Stimulated activated CD8-positive, alpha-beta memory T cell treated with anti-CD3 and anti-CD28 coated beads, Interleukin-12 subunit alpha, Interleukin-12 subunit beta, amount 100 ng/mL, for 4 hours (primary cell): ENCODE data around the gene TCF7L2.

Experiments used
- DNase-seq: peaks from one replicate; pipeline ENCODE4 v3.0.0-alpha.2; 2020; ENCODE audit warnings: low read depth

TCF7L2 gene

DNA sequence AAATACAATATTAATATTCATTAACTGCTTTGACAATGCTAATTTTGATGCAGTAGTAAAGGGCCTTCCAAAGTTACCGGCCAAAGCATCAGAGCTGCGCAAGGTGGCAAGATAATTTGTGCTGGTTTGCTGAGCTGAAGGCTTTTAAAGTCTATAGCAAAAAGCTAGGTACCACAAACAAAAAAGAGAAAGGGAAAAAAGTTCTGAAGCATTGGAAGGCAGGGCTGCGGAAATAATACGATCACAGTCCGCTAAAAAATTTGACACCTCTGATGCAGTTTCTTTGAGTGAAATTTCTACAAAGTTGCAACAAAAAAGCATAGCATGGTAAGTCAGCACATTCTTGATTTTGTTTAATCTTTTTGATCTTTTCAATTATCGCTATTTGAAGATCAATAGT lies 175.6 kb downstream of the TCF7L2 start:
- DNase-seq, result no peak

DNA sequence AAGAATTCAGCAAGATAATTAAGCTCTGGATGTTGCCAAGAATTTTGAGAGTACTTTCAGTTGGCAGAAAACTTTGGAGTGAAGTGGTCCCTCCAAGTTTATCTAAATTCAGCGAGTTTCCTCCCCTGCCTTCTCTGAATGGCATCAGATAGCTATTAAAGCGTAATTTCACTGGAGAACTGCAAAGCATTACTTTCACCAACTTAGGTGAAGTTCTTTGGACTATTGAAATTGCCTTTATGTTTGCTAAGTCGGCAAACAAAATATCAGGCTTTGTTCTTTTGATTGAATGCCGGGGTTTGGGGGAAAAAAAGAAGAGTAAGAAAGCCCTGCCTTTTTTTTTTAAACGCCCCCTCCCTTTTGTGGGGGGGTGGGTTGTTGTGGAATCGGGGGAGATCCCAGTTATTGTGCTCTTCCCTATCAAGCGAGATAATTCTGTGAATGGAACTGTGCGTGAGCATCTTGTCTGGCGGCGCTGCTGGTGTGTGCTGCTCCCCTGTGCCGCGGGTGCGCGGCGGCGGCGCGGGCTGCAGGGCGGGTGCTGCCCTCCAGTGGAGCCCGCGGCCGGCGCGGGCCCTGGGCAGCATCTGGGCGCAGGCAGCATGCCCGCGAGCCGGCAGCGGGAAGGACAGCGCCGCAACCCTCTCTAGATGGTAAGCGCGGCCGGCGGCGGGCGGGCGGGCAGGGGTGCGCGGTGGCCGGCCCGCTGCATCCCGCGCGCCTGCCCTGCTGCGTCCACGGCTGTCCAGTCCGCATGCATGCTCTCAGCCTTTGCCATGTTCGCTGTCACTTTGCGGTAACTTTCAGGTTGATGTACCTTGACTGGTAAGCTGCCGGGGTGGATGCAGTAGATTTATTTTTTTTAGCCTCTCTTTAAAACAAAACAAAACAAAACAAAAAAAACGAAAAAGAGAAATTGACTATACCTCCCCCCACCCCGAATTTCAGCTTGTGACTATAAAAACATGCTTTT lies 176.5 kb downstream of the TCF7L2 start:
- DNase-seq, result peak; percentile 6

DNA sequence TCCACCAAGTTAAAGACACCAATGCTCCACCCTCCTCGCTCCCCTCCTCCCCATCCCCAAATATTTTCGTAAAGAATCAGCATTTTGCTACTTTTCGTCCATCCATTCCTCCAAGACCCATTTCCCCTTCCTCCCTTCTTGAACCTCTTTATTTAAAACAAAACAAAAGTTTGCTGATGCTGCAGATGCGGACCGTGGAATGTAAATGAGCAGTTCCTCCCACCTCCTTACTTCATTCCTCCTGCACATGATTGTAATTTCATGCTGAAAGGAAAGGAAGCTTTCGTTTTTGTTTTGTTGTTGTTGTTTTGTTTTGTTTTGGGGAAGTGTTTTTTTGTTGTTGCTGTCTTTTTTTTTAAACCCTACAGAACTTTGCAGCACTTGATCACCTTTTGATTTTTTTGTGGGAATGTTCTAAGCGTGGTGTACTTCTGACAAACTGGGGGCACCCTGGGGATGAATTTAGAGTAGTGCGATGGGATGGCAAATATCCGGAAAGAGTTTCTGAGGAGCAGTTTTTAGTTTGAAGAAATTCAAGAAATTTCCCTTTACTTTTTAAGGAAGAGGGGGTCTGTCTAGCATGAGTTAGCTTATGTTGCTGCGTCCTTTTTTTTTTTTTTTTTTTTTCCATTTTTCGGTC lies 177.3 kb downstream of the TCF7L2 start:
- no peak for DNase-seq

DNA sequence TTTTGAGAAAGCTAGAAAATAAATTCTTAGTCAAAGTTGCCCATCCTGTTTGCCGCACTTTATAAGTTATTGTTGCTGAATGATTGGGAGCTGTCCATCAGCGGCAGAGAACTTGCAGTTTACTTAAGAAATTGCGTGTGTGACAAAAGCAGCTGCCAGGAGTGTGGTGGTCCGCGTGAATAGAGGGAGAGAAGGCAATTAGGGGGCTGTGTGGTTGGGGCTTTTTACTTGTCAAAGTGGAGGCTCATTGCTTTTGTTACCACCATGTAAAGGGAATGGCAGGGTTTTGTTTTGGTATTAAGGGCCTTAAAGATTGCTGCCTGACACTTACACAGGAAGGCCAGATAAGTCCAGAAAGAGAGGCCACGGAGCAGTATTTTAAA lies 177.8 kb downstream of the TCF7L2 start:
- no peak for DNase-seq

DNA sequence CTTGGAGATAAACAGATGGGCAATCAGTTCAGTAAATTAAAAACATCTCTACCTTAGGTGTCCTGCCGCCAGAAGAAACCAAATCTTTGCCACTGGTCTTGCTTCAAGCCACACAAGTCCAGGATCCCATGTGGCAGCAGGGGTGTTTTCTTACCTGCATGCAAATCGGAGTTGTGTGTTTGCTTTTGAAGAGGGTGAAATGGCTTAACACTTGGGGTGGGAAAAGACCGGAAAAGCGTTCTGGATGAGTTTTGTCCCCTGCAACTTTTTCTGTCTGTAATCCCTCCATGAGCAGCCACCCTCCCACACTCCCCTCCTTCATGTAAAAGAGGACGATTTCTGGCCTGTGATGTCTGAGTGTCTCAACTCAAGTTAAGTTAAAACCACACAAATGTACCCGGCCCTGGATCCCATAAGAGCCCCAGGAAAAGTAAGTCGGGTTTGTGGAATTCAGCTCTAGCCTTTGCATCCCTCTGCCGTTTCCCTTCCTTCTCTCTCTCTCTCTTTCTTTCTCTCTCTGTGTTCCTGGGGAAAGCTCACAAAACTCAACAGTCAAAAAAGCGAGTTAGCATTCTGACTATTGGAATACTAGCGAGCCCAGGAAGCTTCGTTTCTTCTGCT lies 178.5 kb downstream of the TCF7L2 start:
- DNase-seq, result no peak

DNA sequence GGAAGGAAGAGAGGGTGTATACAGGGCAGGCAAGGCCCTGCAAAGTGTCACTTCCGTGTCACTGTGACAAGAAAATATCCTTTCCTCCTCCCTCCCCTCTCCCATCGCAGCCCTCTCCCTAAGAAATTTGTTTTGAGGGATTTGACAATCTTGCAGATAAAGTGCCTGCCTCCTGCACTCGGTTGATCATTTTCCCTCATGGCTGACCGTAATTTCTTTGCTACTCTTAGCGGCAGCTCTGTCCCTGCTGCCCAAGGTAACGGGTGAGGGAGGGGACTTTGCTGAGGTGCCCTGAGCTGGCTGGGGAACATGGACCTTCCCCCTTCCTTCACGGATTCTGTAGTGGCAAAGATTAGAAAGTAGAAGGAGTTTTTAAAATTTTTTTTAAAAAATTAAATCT lies 179.1 kb downstream of the TCF7L2 start:
- DNase-seq, result no peak

DNA sequence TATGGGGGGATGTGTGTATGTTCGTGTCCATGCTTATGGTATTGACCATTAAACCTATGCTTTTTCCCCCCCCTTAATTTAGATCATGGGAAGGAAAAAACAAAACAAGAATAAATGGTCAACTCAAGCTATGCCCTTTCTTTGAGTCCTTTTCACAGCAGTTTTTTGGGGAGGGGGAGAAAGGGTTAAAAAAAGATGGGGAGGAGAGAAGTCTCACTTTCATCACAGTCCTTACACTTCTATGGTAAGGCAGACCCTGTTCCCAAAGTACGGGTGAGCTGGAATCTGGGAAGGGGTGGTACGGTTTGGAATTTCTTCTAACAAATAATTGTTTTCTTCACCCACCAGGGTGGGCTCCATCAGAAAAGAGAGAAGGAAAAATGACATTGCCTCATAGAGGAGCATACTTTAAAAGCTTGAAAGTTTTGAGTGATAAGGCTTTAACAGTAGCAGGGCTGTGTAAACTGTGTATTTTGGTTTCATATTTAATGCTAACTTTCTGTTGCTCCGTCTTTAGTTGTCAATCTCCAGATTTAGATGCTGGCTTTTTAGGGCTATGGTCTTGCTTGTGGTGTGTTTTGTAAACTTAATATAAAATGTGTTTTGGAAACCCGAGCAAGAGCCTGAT lies 180.1 kb downstream of the TCF7L2 start:
- no peak for DNase-seq

DNA sequence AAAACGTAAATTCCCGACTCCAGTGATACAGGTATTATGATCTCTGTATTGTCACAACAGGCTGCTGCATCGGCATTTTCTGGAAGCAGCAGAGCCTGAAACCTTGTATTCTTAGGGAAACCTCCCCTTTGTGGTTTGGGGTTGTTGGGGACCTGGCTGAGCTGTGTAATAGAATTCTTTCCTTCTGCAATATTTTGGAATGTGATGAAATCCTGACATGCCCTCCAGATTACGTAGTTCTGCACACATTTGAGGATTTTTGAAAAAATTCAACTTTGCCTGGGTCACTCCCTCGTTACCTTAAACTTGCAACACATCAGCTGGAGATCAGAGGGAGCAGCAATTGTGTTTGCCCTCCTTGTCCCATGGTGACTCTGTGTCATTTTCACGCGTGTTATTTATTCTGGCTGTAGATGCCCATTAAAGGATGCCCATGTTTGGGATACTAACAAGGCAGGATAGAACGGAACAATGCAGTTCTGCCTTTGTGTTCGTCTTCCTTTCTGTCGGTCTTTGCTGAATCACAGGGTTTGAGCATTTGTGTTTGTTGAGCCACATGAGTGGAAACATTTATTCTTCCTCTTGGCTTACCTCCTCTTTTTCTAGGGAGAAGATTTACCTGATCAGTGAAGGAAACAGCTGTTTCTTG lies 181.7 kb downstream of the TCF7L2 start:
- no peak for DNase-seq

DNA sequence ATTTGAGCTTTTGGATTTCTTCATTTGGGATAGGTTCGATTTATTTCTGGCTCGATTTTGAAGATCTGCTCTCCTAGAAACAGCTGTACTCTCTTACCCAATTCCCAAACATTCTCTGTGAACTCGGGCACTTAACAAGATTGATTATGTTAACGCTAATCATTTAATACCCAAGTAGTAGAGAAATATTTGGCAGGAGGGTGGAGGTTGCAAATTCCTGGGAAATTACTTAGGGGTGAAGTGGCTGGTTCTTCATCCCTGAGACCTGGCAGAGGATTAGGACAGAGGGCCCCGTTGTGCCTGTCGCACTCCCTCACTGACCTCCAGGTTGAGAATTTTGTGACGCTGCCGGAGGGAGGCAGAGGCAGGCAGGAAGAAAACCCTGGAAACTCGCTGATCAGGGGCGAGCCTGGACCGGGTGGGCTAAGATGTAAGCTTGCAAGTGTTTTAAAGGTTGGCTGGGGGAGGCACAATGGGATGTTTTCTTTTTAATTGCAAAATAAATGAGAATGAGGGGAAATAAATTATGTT lies 182.6 kb downstream of the TCF7L2 start:
- DNase-seq, result no peak

DNA sequence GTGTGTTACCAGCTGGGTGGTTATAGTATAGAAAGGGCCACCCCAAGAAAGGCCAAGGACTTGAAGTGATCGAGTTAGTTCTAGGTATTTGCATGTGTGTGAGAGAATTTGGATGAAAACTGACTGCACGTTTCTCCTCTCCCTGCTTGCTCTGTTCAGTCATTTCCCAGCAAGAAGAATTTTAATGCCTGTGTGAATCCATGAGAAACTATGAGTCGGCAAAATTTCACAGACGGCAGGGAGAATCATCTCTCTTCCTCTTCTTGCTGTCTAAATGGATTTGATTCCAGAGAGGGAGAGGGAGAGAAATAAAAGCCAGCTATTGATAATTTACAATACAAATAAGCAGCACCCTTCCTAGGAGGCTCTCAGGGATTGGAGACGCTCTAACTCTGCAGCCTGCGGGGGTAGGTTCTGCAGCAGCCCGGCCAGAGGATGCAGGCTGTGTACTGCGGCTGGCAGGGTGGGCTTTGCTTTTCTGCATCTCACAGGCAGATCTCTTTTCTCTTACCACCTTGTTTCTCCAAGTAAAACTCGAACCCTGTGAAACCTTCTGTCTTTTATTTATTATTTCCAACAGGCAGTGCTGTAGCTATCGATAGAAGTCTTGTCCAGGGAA lies 183.6 kb downstream of the TCF7L2 start:
- DNase-seq, result no peak

DNA sequence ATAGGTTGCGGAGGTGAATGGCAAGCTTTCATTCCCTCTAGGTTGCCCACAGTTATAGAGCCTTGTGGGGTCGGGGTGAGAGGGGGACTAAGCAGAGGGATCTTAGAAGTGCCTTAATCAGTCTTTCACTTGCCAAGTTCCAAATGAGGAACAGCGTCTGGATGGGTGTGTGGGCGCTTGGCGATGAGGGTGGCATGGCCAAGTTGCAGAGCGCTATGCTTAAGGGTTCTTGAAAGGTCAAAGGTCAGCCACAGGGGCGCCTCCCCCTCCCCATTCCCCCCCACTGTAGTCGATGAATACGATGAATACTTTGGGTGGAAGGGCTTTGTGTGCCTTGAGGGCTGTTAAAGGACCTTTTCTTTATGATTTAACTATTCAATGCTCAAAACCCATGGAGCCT lies 185.0 kb downstream of the TCF7L2 start:
- no peak for DNase-seq

DNA sequence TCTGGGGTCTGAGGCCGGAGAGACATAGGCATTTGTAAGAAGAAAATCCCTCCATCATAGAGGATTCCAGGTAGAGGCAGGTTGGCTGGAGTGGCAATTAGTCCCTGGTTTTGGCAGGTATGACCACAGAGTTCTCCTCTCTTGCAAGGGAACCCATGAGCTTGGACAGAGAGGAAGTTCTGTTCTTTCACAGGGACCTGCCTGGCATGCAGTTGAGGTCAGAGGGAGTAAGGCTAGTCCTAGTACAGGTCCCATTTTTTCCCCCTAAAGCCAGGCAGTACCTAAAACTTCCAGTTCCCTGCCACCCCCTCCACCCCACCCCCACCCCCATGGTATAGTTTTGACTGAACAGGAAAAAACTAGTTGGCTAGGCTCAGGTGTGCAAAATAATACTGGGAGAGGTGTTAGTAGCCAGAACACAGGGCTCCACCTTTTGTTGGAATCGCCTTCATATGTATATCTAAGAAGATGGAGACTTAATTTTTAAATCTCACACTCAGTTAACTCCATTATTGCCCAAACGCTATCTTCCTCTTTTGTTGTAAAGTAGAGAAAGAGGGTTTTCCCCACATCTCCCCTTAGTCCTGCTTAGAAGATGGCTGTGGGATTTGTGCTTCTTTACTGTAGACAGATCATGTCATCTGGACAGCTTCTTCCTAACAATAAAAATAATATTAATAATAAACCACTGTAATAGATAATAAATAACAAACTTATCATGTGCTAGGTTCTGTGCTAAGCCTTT lies 188.1 kb downstream of the TCF7L2 start:
- no peak for DNase-seq

DNA sequence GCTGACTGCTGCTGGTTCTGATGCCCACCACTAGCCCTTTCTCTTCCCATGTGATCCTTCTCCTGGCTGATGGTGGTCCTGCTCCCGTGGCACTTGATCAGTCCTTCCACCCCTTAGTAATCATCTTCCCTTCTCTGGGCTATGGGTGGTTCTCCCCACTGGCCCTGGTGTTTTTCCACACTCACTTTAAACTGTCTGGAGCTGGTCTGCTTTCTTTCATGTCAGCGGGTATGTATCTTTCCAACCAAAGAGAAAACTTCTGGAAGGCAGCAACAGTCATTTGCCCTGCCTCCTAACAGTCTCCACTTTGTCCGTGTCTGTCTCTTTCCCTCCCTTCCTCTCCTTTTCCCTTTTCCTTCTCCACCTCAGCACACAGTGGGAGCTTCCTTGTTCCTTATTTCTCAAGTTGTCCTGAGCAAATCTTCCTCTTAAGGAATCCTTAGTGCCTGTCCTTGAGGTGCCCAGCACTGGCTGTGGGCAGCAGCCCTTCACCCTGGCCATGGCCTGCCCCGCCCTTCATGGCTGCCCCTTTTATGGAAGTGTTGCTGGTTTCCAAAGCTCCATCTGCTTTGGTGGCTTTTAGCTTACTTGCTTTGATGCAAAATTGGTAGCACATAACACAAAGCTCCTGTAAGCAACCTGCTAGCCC lies 189.0 kb downstream of the TCF7L2 start:
- no peak for DNase-seq

DNA sequence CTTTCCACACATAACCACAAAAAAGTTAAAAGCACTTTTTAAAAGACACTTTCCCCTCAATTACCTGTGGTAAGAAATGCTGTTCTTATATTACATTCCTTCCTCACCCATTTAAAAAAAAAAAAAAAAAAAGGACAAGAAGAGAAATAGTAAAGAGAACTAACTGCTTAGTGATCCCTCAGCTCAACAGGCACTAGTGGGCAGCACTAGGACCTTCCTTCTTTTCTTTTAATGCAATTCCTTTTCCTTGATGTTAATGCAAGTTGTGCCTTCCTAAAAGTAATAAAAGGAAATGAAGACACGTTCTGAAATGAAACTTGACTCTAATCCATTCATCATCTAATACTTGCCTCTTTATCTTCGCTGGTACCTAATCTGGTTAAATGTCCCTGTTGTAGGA lies 189.7 kb downstream of the TCF7L2 start:
- no peak for DNase-seq

DNA sequence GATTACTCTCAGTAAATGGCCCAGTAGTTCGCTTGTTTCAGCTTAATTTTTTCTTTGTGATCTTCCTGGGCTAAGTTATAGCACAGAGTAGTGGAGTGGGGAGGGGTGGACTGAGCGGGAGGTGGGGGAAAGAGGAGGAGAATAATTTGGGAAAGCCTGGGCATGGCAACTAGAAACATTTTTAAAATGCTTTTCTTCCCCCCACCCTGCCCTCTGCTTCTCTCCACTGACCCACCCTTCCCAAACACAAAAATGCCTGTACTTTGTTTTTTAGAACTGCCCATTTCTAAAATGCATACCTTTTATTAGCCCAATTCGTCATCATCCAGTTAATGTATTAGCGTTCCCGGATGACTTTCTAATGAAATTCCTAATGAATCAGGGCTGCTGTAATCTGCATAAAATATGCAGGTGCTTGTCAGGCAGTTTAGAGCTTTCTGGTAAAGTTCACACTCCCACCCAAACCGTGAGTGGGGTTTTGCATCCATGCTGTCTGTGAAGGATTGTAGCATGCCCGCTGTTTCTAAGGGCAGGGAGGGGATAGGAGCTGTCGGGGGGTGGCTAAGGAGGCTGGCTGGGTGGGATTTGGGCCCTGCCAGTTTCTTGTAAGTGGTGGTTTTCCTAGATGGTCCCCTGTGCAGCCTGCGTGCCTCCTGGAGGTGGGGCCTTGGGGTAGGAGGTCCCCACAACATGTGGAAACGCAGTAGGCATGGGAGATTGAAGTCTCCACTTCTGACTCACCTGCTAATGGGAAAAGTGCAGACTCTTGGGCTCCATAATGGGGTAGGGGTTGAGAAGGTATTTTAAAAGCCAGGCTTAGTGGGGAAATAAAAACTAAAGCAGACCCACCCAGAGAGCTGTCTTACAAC lies 190.3 kb downstream of the TCF7L2 start:
- DNase-seq, result no peak

DNA sequence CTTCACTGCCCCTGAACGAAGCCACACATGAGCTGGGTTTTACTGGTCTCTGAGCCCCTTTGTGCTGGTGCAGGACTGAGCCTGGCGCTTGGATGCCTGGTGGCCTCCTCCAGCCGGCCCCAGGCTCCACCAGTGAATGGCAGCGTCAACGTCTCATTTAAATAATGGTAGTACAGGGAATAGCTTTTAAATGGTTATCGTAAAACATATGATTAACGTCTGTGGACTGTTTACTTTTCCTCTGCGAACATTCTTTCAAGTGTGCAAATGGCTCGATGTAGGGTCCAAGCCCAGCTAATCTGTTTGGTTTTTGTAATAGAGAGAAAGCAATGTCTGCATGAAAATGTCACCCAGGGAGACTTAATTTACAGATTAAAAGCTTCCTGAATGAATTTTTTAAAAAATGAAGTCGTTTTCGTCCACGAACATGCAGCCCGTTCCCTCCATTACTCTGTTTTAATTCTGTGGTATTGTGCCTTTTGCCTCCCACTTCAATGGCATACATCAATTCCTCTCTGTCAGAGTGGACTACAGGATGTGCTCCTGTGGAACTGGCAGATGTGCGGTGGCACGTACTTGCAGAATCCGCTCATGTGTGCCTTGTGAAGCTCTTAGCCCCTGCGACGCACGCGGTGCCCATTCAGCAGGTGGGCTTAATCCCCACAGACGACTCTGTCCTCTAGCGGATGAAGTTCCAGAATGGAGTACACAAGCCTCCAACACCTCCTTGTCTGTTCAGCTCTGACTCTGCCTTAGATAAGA lies 192.7 kb downstream of the TCF7L2 start:
- DNase-seq, result no peak

DNA sequence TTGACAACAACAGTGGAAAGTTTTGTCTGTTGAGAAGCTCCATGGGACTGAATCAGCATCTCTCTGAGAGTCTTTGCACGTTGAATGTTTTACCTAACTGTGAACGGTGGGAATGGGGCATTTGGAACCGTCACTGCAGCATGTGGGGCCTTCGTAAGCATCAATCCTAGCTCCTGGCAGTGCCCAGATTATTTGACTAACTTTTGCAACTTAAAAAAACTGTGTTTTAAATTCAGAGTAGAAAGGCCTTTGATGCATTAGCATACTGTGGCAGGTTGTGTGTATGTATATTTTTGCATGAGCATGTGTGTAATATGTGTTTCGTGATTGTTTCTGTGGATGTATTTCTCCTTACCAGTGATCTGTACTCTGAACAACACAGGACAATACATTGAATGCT lies 194.5 kb downstream of the TCF7L2 start:
- DNase-seq, result no peak

DNA sequence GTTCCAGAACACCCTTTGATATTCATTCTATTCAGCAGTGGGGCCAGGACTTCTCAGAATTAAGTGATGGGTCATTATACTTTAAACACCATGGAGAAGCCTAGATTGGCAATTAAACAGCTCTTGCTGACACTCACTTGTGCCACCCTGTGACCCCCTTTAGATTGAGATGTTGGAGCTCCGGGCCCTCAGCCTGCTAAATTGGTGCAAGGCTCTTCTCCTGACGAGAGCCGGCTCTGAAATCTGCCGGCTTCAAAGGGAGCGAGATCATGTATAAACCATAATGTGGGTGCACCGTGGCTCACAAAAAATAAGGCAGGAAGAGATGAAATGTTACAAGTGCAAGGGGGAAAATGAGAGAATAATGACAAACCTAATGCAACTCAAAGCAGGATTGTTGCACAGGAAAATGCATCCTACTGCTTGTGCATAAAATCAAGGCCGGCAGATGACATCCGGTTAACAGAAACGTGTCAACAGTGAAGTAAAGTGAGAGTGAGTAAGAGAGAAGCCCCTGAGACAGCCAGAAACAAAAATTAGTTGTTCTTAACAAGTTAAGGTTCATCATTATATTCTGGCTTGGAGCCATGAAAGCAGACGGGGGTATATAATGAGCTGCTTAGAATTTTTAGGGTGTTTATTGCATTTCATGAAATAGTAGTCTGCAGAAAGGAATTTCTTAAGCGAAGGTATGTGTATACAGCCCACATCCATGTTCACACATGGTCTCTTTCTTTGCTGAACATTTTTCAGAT lies 198.2 kb downstream of the TCF7L2 start:
- no peak for DNase-seq
